GM19397 (cell line): ENCODE measurements around the gene ANKMY2.

Experiments
- ATAC-seq: cut with Tn5 transposase; IDR thresholded peaks from one replicate; pipeline ENCODE4 v1.9.1; 2021; ENCODE audit warnings: mild to moderate bottlenecking, moderate library complexity; ENCODE audit not compliant: unreplicated experiment

Gene ANKMY2

DNA sequence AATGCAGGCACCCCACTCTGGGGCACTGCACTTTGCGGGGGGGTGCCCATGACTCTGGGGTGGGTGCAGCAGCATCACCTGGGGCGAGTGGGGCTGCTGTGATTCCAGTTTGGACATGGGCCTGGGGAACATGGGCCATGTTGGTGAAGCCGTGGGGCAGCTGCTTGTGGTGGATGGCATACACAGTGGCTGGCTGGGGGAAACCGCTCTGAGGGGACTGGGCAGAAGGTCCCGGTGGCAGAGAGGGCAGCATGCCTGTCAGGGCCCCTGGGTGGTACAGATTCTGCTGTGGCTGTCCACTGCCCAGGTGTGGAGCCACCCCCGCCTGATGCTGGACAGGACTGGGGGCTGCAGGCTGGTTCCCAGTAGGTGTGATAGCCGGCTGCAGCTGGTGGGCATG, 61.7 kb downstream of the ANKMY2 start:
- no peak for ATAC-seq

DNA sequence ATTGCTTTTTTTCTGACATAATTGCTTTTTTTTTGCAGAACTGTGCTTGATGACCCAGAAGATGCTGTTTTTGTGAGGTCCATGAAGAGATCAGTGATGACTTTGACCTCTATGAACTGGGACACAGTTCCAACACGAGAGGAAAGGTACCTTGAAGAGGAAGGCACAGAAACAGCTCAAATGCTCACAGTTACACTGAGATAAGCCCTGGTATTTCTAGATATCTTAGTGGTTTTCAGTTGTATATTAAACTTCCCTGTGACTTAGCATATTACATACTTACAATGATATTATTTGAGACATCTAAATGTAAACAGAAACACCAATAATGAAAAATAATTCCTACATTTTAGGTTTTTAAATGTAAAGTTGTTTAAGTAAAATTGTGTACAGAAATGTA, 64.3 kb downstream of the ANKMY2 start:
- no peak for ATAC-seq

DNA sequence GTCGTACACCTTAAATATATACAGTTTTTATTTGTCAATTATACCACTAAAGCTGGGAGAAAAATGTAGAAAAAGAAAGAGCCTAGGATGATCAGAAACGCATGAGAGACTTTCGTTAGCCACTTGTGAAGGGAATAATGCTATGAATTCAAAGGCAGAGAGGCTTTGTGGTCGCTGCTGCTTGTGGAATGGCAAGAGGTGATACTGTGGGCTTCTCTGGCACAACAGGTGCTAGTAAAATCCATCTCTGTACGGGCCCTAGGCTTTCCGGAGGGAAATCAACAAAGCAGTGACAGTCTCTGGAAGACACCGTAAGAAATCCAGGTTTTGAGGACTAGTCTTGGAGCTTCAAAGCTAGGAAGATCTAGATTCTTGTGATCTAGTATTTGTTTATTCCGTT, 66.3 kb downstream of the ANKMY2 start:
- ATAC-seq: no peak

DNA sequence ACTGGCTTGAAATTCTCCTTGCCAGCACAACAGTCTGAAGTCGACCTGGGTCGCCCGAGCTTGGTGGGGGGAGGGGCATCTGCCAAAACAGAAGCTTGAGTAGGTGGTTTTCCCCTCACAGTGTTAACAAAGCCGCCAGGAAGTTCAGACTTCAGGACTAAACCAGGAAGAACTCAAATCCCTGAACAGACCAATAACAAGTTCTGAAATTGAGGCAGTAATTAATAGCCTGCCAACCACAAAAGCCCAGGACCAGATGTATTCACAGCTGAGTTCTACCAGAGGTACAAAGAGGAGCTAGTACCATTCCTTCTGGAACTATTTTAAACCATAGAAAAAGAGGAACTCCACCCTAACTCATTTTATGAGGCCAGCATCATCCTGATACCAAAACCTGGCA, 73.6 kb downstream of the ANKMY2 start:
- no peak for ATAC-seq

DNA sequence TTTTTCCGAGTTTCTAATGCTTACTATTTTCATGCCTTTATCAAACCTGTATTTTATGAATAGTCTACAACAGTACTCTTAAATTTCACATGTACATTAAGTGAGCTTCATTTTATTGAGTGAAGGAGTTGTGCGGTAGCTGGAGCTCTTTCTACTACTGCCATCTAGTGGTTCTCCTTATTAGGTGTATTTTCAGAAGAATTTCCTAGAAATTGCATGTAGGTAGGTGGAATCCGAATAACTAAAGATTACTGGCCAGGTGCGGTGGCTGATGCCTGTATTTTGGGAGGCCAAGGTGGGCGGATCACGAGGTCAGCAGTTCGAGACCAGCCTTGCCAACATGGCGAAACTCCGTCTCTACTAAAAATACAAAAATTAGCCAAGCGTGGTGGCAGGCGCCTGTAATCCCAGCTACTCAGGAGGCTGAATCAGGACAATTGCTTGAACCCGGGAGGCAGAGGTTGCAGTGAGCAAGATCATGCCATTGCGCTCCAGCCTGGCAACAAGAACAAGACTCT, 80.6 kb downstream of the ANKMY2 start:
- ATAC-seq: no peak

DNA sequence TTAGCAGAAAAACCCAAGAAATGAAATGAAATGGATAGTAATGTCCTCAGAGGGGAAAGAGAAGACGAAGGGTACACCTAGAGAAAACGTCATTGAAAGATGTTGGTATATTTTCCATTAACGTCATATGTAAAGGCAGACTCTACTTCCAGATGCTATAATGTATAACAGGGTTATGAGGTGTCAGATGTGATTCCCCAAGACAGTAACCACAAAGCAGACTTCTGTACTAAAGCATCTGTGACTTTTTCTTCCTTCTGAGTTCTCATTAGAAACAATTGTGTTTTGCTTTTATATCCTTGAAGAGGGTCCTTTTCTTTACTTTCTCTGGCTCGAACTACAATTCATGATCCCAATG, 81.6 kb downstream of the ANKMY2 start:
- ATAC-seq: no peak

DNA sequence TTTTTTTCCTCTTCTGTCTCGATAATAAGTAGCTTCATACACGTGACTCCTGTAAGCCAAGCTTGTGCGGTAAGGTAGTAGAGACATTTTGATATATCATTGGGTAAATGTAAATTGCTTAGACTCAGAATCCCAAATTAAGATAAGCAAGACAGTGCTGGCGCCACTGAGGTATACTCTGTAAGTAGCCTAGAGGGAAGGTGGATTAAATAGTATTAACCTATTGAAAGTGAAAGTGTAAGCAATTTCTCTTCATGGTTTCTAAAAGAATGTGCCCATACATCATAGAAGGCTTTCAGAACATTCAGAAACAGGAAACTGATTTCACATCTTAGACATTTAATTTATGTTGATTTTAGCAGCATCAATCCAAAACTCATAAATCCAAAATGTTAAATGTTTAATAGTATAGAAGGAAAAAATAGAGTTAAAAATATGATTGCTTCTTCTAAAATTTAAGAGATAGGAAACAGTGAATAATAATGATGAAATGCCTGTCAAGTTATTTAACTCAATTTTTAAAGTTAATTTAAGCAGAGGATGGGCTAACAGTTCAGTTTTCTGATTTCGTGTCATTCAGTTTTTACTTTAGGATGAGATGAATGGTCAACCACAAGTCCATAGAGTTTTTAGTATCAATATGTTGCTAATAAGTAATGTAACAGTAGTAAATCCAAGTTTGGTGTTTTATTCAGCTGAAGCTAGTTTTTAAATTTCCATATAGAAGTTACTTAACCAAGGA, 82.1 kb downstream of the ANKMY2 start:
- peak; percentile 79 for ATAC-seq

DNA sequence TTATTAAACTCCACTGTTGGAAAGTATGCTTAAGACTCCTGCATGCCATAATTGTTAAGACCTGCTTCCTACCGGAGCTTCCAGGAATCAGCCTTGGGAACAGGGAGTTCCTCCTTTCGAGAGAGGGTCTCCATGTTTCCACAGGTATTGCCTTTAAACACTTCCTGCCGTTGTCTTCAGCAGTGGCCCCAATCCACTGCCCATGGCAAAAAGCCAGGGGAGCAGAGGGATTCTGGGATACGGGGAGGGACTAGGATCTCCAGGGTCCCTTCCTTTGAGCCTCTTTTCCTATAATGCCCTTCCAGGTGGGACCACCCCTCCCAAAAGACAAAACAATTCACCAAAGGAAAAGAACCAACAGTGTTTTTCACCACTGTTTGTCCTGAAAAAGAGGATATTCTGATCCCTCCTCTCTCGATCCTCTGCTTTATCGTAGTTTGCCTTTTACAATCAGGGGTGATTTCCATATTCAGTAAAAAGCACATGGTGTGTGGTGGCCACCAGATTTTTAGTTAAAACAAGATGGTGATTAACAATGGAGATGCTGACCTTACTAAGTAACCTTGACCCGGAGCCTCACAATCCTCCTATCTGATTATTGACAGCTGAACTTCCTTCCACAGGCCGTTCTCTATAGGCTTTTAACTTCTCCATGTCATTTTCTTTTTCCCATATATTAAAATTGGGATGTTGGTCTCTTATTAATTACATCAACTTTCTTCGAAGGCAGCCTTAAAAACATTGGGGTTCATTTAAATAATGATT, 82.9 kb downstream of the ANKMY2 start:
- no peak for ATAC-seq

DNA sequence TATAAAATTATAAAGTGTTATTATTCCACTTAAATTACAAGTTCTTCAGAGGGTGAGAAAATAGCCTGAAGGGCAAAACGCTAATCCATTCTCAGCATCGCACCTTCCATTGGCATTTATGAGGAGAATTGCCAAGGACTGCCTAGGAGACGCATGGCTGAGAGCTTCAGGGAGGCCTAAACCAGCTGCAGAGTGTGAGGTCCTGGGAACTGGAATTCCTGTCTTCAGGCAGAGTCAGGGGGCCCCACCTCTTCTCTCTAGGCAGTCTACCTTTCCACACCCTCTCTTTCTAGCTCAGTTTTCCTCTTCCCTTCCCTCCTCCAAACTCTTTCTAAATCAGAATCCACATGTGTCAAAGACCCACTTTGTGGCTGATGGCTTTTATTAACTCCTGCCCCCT, 83.6 kb downstream of the ANKMY2 start:
- ATAC-seq: no peak

DNA sequence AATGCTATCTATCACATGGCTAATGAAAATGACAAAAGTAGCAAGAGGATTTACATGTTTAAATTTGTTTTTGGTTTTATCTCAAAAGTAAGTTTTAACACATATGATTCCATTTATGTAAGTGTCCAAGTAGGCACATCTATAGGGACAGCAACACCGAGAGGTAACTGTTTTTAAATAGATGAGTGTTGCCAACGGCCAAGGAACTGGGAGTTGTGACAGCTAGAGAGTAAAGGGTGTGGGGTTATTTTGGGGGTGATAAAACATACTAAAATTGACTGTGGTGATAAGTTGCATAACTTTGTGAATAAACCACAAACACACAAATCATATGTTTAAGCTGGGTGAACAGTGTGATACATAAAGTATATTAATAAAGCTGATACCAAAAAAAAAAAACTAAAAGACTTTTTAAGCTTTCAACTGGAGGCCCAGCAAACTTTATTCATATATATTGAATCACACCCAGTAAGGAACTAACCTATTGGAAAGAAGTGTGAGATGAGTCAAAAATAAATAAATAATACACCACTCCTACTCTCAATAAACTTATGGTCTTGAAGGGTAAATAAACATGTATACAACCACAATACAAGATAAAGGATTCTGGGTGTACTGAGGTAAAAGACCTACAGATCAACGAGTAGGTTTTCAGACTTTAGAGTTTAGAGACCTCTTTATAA, 85.9 kb downstream of the ANKMY2 start:
- ATAC-seq: no peak

DNA sequence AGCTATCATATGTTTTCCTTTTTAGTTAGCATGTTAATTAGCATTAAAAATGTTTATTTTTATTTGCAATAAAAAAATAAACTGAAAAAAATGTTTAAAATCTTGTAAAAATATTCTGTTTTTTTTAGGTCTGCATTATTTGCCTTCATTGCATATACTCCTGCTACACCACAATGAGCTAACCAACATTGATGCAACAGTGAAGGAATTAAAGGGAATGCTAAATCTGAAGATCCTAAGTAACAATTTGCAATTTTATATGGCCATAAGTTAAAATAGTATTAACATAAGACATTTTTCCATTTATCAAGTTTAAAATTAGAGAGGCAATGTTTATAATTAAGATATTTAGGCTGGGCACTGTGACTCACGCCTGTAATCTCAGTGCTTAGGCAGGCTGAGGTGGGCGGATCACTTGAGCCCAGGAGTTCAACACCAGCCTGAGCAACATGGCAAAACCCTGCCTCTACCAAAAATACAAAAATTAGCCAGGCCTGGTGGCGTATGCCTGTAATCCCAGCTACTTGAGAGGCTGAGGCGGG, 86.7 kb downstream of the ANKMY2 start:
- no peak for ATAC-seq

DNA sequence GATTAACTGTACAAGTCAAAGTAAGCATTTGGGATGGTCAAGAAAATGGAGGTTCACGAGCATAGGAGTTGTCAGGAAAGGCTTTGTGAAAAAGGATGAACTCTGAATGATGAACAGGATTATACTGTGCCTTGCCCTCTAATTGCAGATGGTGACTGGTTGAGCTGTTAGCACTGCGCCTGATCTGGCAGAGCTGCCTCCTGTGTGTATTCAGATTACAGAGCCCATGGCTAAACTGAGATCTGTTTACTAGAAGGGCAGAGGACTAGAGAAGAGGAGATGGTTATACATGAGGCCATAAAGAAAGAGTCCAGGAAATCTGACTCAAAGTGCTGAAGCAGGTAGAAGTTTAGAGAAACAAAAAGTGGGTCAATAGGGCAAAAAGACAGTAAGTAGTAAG, 89.2 kb downstream of the ANKMY2 start:
- no peak for ATAC-seq

DNA sequence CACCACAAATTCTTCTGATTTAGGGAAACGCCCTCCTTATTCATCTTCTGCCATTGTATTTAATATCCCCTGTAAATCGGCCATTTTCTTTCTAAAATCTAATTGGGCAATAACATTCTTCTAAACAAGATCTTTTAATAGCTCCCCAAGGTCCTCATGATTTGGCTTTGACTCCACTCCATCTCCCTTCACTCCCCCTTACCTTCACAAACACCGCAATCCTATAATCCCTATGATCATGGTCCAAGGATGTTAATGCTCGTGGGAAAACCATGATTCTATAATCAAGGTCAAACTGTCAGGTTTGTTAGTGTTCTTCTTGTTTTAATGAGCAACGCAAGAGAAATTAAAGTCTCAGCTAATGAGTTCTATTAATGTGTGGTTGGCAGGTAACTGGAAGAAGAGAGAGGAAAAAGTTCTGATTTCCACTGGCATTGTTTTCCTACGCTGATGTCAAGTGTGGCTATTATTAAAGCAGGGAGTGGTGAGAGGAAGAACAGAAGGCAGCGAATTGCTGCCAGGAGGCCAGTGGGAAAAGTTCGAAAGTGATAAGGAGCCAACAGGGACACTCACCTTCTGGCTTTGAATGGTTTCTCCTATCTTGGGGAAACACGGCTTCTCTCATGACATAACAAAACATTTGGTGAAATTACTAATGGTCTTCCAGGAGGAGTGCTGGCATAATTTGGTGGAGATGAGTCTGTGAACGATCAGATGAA, 90.9 kb downstream of the ANKMY2 start:
- ATAC-seq: no peak

DNA sequence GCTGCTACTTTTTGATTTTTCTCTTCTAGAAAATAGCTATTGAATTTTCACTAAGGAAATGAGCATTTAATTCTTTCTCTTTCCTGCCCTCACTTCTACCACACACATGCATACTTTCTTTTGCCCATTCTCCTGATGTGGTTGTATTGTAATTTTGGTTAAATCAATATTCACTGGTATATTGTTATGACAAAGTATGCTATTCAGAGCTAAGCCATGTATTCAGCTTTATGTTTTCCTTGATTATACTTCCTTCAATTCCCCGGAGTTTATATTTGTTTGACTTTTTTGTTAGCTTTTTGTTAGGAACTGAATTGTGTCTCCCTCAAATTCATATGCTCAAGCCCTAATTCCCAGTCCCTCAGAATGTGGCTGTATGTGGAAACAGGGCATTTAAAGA, 94.9 kb downstream of the ANKMY2 start:
- ATAC-seq: no peak
